Stimulated activated CD4-positive, alpha-beta T cell treated with anti-CD3 and anti-CD28 coated beads, Interleukin-1b, Interleukin-23, amount 100 ng/mL, for 4 hours (primary cell): ENCODE data around the gene DCP2.

Source experiments
- DNase-seq, 2 donors: peaks; one replicate each; pipeline ENCODE4 v3.0.0-alpha.2; 2020; ENCODE audit warnings: low read depth in 2 of 2

The DCP2 gene

GRCh38 chr5:113044776-113045465 lies 68.3 kb downstream of the DCP2 start:
- DNase-seq, result no peak

DNA sequence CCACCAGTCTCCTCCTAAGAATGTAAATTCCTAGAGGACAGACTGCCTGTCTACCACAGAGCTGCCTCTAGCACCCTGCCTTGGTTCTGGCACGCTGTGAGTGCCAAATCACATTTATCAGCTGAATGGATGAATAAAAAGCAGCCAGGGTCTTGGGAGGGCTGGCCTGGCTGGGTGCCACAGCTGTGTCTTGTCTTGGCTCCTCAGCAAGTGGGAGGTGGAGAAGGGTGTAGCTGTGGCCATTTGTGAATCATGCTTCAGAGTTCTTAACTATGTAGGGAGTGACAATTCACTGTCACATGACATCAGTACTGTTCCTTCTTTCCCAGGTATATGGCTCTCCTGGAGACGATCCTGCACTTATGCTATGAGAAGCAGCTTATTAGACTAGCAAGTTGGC lies 70.6 kb downstream of the DCP2 start:
- no peak for DNase-seq

GRCh38 chr5:113047733-113048652 lies 71.4 kb downstream of the DCP2 start:
- DNase-seq, result no peak

DNA sequence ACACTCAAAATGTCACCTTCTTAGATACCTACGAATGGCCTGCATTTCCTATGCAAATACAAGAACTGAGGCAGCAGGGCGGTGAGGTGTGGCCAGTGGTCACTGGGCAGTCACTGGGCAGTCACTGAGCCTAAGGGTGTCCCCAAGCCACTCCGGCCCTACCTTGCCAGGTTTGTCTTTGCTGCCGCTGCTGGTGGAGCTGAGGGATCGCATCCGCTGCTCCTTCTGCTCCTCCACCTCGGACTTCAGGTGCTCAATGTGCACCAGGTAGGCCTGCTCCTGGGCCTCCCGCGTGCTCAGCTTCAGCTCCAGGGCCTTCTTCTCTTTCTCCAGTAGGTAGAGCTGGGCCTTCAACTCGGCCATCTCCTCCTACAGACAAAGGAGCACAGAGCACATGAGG lies 72.3 kb downstream of the DCP2 start:
- DNase-seq, result no peak

DNA sequence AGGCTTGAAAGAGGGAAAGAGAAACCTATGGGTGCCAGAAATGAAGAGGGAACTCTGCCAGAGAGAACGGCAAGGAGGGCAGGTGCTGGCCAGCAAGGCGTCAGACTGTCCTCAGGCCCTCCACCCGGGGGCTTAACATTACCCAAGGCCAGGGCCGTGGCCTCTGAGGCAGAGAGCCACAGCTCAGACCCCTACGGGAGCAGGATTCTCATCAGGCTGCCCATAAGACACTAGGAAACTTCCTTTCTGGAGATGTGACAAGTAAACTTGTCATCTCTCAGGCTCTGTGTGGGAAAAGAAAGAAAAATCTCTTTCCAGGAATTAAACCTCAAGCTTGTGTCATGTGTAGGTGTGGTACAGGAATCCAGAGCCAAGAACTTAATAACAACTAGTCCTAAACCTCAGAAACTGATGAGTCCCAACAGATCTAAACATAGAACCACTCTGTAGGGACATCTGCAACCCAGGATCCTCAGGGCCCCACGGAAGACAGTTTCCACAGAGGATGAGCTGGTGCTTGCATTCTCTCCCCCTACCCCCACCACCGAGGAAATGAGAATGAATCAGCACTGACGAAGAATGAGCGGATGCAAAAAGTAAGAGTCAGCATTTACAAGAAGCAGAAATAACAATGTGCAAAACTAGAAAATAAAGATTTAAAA lies 74.3 kb downstream of the DCP2 start:
- DNase-seq, result no peak

GRCh38 chr5:113052041-113052795 lies 75.6 kb downstream of the DCP2 start:
- no peak for DNase-seq

DNA sequence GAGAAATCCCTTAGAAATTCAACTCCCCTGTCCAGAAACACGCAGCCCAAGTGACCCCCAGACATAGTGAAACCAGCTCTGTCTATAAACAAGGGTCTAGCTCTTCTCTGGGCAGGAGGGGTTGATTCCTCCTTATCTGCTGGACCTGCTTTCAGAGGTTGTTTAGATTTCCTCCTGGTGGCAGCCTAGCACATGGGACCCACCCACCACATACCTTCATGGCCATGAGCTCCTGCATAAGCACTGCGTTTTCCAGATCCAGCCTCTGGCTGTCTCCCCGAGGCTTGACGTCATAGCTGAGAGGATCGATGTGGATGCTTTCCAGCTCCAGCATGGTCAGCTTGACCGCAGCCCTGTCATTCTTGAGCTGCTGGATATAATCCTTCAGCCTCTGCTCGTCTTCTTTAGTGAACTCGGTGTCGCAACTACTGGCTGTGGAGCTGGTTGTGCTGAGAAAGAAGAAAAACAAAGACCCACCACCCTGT lies 77.0 kb downstream of the DCP2 start:
- no peak for DNase-seq

- DNase-seq, result no peak
Measured at GRCh38 chr5:113054899-113055298, 78.3 kb downstream of the DCP2 start.

DNA sequence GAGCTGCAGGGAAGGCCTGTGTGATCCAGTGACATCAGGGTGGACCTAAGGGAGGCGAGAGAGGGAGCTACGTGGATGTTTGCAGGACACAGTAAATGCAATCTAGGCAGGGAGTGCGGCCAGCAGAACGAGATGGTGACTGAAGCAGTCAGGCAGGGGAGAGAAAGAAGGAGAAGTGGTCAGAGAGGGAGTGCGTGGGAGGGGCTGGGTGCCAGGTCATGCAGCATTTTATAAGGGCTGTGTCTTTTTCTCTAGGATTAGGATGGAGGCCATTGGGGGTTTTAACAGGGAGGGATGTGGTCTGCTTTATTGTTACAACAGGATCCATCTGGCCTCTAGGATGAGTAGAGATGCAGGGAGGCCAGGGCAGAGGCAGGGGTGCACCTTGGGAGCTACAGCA lies 80.4 kb downstream of the DCP2 start:
- DNase-seq, result no peak

DNA sequence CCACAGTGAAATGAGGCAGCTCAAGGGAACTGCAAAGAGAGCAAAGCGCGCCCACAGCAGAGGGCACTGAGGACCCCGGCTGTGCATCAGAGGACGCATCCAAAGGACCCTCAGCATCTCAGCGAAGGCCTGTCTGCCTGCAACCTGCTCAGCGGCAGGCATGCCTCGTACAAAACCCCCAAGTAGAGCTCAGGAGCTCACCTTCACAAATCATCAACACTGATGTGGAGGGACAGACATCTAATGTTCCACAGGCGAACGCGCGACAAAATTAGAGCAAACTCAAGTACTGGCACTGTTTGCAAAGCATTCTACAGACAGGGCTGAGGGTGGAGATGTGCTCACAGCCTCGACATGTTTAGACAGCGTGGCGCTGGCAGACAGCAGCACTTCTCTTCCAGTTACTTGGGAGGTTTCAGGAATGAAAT lies 81.0 kb downstream of the DCP2 start:
- no peak for DNase-seq

DNA sequence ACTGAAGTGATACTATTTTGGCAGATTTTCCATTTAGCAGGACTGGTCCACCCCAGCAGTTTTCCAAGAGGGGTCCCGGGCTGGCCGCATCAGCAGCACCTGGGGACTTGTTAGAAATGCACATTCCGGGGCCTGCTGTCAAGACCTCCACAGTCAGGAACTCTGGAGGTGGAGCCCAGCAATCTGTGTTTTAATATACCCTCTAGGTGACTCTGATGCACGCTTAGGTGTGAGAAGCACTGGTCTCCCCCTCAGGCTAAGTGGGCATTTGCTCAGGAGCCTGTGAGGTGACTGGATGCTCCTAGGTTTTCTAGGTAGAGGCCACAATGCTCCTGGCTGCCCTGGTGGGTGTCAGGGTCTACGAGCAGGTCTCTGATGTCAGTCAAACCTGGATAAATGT lies 81.7 kb downstream of the DCP2 start:
- DNase-seq, result no peak

- DNase-seq, result no peak
Measured at GRCh38 chr5:113058706-113059226, 82.2 kb downstream of the DCP2 start.

GRCh38 chr5:113059232-113060040 lies 82.8 kb downstream of the DCP2 start:
- DNase-seq, result no peak

- no peak for DNase-seq
Measured at GRCh38 chr5:113060408-113061025, 83.9 kb downstream of the DCP2 start.

DNA sequence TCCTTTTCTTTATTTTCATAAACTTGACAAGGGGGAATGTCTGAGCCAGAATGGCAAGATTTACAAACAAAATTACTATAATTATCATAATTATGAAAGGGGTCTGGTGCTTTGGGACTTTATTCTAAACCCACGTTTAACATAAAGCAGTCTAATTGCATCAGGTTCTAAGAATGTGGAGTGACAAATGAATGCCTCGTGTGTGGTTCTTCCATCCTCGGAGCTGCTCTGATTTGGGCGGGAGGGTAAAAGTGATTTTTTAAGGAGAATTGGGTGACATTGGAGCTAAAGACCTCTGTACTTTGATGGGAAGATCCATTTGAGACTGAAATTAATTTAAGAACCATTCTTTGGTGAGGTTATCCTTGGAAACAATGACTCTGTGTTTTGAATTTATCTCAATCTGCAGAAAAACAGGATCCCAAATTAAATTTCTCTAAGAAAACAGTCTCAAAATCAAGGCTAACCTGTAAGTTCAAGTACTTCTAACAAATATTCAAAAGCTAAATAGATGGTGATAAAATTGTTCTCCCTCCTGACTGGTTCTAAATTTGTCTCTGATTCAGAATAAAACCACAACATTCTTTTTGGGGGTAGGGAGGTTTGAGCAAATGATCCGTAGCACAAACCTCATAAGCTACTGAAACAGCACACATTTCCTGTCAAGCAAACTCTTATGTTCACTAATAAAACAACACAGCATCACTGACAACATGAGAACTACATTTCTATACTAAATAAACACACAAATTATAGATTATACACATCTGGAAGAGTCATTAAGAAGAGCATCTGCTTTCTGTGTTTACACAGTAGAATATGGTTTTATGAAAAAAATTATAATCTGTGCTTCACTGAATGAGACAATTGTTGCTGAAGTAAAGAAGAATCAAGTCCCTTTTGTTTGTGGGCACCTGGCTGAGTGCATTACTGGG lies 85.5 kb downstream of the DCP2 start:
- no peak for DNase-seq

DNA sequence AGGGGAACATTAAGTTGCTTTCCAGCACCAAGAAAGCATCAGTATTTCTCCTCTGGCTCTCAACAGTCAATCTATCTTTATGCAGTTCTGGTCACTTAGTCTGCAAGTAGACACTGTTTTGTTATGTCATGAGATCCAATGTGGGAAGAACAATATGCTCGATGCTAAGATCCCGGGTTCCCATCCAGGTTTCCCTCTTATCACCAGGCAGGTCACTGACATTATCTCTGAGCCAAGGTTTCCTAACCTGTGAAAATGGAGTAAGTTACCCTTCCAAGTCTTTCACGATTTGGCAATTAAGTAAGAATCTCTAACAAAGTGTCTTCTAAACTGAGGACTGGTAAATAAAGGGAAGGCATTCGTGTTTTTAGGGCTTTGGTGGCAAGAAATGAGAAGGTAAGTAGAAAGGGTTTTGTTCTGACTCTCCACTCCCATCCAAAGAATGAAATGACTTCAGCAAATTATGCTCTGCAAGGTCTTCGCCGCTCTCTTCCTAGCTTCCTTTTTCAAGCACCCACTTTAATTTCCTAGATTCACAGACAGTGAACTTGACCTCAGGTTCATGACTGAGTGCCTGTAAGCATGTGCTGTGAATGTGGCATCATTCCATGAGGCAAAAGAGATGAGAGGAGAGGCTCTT lies 86.4 kb downstream of the DCP2 start:
- DNase-seq, result no peak

DNA sequence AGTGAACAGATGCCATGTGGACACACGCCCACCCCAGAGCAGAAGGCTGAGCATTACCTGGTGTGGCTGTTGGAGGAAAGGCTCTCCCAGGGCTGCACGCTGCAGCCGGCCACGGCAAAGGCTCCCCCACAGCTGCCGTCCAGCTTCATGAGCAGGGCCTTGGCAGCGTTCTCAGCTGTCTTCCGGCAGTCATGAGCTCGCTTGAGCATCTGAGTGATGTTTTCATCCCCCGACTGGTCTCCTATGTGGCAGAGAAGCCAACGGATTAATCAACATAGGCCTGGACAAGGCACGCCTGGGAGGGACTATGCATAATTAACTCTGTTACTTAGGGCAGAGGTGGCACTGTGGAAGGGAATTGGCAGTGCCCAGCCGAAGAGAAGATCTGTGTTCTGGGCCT lies 87.3 kb downstream of the DCP2 start:
- no peak for DNase-seq

GRCh38 chr5:113064806-113065205 lies 88.2 kb downstream of the DCP2 start:
- no peak for DNase-seq

DNA sequence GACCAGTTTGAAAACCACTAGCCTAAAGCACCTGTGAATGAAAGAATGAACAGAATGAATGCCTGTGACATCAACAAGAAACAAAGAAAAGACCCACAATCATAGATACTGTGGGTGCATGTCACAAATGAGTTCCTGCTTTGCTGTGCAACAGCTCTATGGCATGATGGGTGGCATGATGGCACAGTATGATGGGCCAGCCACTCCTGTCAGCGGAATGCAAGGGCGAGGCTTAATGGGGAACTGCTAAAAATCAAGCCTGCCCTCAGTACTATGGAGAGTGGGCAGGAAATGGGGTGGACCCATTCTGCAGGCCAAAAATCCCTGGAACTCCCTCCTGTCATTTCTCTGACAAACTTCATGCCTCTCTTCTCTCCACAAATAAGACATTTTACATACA lies 89.0 kb downstream of the DCP2 start:
- no peak for DNase-seq
